C4-2B (cell line): ENCODE measurements around the gene S1PR4.
"Not testable (repeated sequence)": the region's sequence is repeated elsewhere in the genome, so short reads cannot be mapped to it uniquely, and the experiment has no call there.

Experiments used
- H3K27ac ChIP-seq: fragments of 450-650 bp; 2 replicates; pipeline ENCODE4 v1.5.1; 2017
- CTCF ChIP-seq: fragments of 450-650 bp; conservative IDR thresholded peaks from 2 replicates; pipeline ENCODE4 v1.5.1; 2017; ENCODE audit warnings: mild to moderate bottlenecking
- ZFX ChIP-seq: fragments of 450-650 bp; IDR thresholded peaks from 2 replicates; pipeline ENCODE4 v1.6.1; 2017

The S1PR4 gene

DNA sequence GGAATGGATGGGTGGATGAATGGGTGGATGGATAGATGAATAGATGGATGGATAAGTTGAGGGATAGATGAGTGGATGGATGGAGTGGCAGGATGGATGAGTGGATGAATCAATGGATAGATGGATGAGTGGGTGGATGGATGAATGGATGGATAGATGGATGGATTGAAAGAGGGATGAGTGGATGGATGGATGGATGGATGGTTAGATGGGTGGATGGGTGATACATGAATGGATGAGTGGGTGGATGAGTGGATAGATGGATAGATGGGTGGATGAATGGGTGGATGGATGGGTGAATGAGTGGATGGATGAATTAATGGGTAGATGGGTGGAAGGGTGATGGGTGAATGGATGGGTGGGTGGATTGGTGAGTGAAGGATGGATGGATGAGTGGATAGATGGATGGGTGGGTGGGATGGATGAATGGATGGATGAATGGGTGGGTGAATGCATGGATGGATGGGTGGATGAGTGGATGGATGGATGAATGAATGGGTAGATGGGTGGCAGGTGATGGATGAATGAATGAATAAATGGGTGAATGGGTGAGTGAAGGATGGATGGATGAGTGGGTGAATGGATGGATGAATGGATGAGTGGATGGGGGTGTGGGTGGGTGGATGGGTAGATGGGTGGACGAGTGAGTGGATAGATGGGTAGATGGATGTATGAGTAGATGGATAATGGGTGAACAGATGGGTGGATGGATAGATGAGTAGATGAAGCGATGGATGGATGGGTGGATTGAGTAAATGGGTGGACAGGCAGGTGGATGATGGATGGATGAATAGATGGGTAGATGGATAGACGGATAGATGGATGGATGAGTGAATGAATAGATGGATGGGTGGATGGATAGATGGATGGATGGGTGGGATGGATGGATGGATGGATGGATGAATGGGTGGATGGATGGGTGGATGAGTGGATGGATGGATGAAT, 25.0 kb upstream of the S1PR4 start:
- no peak for TF ChIP-seq ZFX
- TF ChIP-seq CTCF: no peak
- H3K27ac ChIP-seq: no peak overlapping the region

- not testable (repeated sequence) for H3K27ac ChIP-seq
Measured at GRCh38 chr19:3154447-3154846, 24.1 kb upstream of the S1PR4 start.

- no peak for TF ChIP-seq CTCF
- no peak for TF ChIP-seq ZFX
- no peak overlapping the region for H3K27ac ChIP-seq
Measured at GRCh38 chr19:3154957-3155736, 23.4 kb upstream of the S1PR4 start.

DNA sequence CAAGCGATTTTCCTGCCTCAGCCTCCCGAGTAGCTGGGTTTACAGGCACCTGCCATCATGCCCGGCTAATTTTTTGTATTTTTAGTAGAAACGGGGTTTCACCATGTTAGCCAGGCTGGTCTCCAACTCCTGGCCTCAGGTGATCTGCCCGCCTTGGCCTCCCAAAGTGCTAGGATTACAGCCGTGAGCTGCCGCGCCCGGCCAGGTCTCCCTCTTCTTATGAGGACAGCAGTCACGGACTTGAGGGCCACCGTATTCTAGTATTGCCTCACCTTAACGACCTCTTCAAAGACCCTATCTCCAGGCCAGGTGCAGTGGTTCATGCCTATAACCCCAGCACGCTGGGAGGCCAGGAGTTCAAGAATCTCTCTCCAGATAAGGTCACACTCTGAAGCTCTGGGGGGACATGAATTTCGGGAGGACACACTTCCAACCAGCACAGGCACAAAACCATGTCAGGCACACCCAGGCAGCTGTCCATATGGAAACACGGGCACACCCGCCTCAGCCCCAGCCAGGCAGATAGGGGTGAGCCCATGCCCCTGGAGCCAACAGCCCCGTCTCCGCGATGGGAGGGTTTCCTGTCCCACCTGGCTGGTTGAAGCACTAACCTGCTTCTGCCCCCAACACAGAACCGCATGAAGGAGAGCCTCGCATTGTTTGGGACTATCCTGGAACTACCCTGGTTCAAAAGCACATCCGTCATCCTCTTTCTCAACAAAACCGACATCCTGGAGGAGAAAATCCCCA, 21.3 kb upstream of the S1PR4 start:
- H3K27ac ChIP-seq: no peak overlapping the region
- no peak for TF ChIP-seq ZFX
- TF ChIP-seq CTCF: no peak

DNA sequence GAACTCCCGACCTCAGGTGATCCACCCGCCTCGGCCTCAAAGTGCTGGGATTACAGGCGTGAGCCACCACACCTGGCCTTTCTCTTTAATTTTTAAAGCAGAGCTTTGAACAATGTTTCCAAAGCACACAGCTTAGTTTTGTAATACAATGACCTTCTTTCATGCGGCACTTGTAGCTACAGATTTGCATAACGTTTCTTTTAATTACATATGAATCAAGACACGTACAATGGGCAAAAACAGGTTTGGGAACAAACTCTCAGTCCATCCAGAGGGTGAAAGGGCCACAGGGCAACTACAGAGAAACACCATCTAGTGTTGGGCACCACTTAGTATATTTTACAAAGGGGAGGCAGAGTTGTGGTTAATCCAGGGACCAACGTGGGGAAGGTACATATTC, 19.0 kb upstream of the S1PR4 start:
- TF ChIP-seq ZFX: no peak
- no peak for TF ChIP-seq CTCF
- H3K27ac ChIP-seq: no peak overlapping the region

DNA sequence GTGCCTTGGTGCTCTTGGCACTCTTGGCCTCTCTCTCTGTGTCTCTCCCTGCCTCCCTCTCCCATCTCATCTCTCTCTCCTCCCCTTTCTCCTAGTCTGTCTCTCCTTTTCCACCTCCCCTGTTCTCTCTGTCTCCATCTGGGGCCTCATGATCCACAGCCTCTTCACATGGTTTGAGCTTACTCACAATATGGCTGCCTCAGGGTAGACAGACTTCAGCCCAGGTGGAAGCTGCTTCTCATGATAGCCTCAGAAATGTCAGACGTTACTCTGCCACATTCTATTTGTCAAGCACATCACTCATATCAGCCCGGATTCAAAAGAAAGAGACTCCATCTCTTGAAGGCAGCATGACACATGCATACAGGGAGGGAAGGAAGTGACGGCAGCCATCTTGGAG, 18.4 kb upstream of the S1PR4 start:
- no peak for TF ChIP-seq ZFX
- TF ChIP-seq CTCF: no peak
- no peak overlapping the region for H3K27ac ChIP-seq

- TF ChIP-seq ZFX (no peak), CTCF (no peak)
- no peak overlapping the region for H3K27ac ChIP-seq
Measured at GRCh38 chr19:3161453-3161852, 17.1 kb upstream of the S1PR4 start.
